HCT116 (cell line): ENCODE measurements around the gene TXNDC11. TPM values are rescaled to one million over a fixed set of nuclear protein-coding genes. Genes with fewer than 3 reads are reported as not detected.

Source experiments
- ATAC-seq: fragments of 200-7000 bp; cut with Tn5 transposase; 2 replicates; pipeline ENCODE4 v1.9.1; 2020; ENCODE audit warnings: mild to moderate bottlenecking, moderate library complexity
- BruUV-seq: library from RNA; stranded (reverse); fragments of 400-500 nt; replicated peaks from 2 replicates; lab custom pipeline; 2021; lab: Mats Ljungman, UMichigan
- CTCF ChIA-PET: fragments of 300-600 bp; sonication (Branson Sonifier 250); formaldehyde crosslinking; loops from one replicate; lab custom pipeline; 2021; ENCODE audit warnings: antibody characterized with exemption; lab: Charles Lee
- POLR2A ChIA-PET: fragments of 300-600, 350-600 bp; sonication (Branson Sonifier 250); formaldehyde crosslinking; loops from one replicate; lab custom pipeline; 2021; ENCODE audit warnings: antibody characterized with exemption; lab: Charles Lee
- RAD21 ChIA-PET, 2 experiments: fragments of 300-600 bp; sonication (Branson Sonifier 250); formaldehyde crosslinking; loops; one replicate each; lab custom pipeline; 2023; ENCODE audit warnings: low total read pairs in 2 of 2; ENCODE audit not compliant: uncharacterized antibody in 2 of 2, unreplicated experiment in 2 of 2, low non-redundant PET in 1 of 2; lab: Charles Lee
- DNase-seq: peaks from one replicate; pipeline ENCODE4 v3.0.0-alpha.2; 2010; ENCODE audit warnings: low read depth, low spot score
- H2AFZ ChIP-seq: fragments of 200-600 bp; shearing (Covaris generic), sonication (generic); 2 replicates; pipeline ENCODE4 v1.6.1; 2017; ENCODE audit warnings: low read depth, mixed run types, mixed read lengths, antibody characterized with exemption, low read length; ENCODE audit not compliant: poor library complexity, severe bottlenecking
- H3K27ac ChIP-seq: 2 replicates; pipeline ENCODE4 v1.5.1; 2012; ENCODE audit warnings: low read depth, low read length
- H3K27me3 ChIP-seq: fragments of 200-600 bp; sonication (generic); 2 replicates; pipeline ENCODE4 v1.6.1; 2016; ENCODE audit warnings: mixed run types, low read length, mixed read lengths; ENCODE audit not compliant: insufficient read depth
- H3K36me3 ChIP-seq, 2 experiments: fragments of 200-500 bp in 1 of 2; fragments of 200-600 bp in 1 of 2; sonication (Bioruptor generic) in 1 of 2; sonication (generic) in 1 of 2; 2 replicates each; pipeline versions ENCODE4 v1.5.1 to v1.6.1; 2014 to 2016; ENCODE audit warnings: low read length in 2 of 2, inconsistent platforms in 1 of 2, mixed read lengths in 1 of 2, mixed run types in 1 of 2; ENCODE audit not compliant: insufficient read depth in 2 of 2, control insufficient read depth in 1 of 2
- H3K4me1 ChIP-seq, 2 experiments: fragments of 200-600 bp in 1 of 2; sonication (generic) in 1 of 2; 2 replicates each; pipeline versions ENCODE4 v1.5.1 to v1.6.1; 2012 to 2017; ENCODE audit warnings: low read length in 2 of 2, inconsistent platforms in 1 of 2, mild to moderate bottlenecking in 1 of 2, mixed read lengths in 1 of 2, mixed run types in 1 of 2, moderate library complexity in 1 of 2; ENCODE audit not compliant: insufficient read depth in 2 of 2, control insufficient read depth in 1 of 2
- H3K4me2 ChIP-seq: fragments of 200-600 bp; sonication (generic); 2 replicates; pipeline ENCODE4 v1.6.1; 2017; ENCODE audit warnings: mixed run types, low read length, mixed read lengths
- H3K4me3 ChIP-seq, 2 experiments: fragments of 200-600 bp in 1 of 2; sonication (generic) in 1 of 2; replicated peaks in 1 of 2; 2 replicates each; pipeline ENCODE4 v1.5.1; 2011 to 2016; ENCODE audit warnings: low read length in 2 of 2, control low read depth in 1 of 2, low read depth in 1 of 2, mild to moderate bottlenecking in 1 of 2, mixed read lengths in 1 of 2, mixed run types in 1 of 2
- H3K79me2 ChIP-seq: fragments of 200-600 bp; sonication (generic); 2 replicates; pipeline ENCODE4 v1.6.1; 2017; ENCODE audit warnings: mild to moderate bottlenecking, mixed run types, low read length, moderate library complexity, mixed read lengths; ENCODE audit not compliant: insufficient read depth
- H3K9ac ChIP-seq: fragments of 200-600 bp; sonication (generic); 2 replicates; pipeline ENCODE4 v1.6.1; 2016; ENCODE audit warnings: low read length, mixed read lengths
- H3K9me2 ChIP-seq: fragments of 200-600 bp; sonication (generic), shearing (Covaris generic); 2 replicates; pipeline ENCODE4 v1.6.1; 2017; ENCODE audit warnings: mixed run types, mild to moderate bottlenecking, moderate library complexity; ENCODE audit not compliant: insufficient read depth
- H3K9me3 ChIP-seq, 2 experiments: fragments of 200-500 bp in 1 of 2; fragments of 200-600 bp in 1 of 2; sonication (Bioruptor generic) in 1 of 2; sonication (generic) in 1 of 2; 2 replicates each; pipeline ENCODE4 v1.6.1; 2014 to 2017; ENCODE audit warnings: low read length in 2 of 2, mixed read lengths in 2 of 2, inconsistent platforms in 1 of 2, low read depth in 1 of 2, mild to moderate bottlenecking in 1 of 2, mixed run types in 1 of 2, moderate library complexity in 1 of 2; ENCODE audit not compliant: control insufficient read depth in 1 of 2, insufficient read depth in 1 of 2
- H4K20me1 ChIP-seq: fragments of 200-600 bp; sonication (generic), shearing (Covaris generic); 2 replicates; pipeline ENCODE4 v1.6.1; 2017; ENCODE audit warnings: mixed run types, mild to moderate bottlenecking, moderate library complexity; ENCODE audit not compliant: insufficient read depth
- CBX3 ChIP-seq: IDR thresholded peaks from 2 replicates; pipeline ENCODE4 v1.6.1; 2012; ENCODE audit warnings: low read depth
- ELF1 ChIP-seq: IDR thresholded peaks from 2 replicates; pipeline ENCODE4 v1.6.1; 2012; ENCODE audit warnings: low read depth, borderline replicate concordance
- EZH2phosphoT487 ChIP-seq: fragments of 200-600 bp; IDR thresholded peaks from 2 replicates; pipeline ENCODE4 v1.6.1; 2018; ENCODE audit warnings: antibody characterized with exemption, borderline replicate concordance
- JUND ChIP-seq: IDR thresholded peaks from 2 replicates; pipeline ENCODE4 v1.6.1; 2012
- POLR2A ChIP-seq: IDR thresholded peaks from 2 replicates; pipeline ENCODE4 v1.7.0; 2011; ENCODE audit warnings: borderline replicate concordance; ENCODE audit not compliant: insufficient read depth, insufficient read length; ENCODE audit errors: extremely low read depth
- RAD21 ChIP-seq: IDR thresholded peaks from 2 replicates; pipeline ENCODE4 v1.6.1; 2012; ENCODE audit warnings: low read depth, mild to moderate bottlenecking
- SRF ChIP-seq: IDR thresholded peaks from 2 replicates; pipeline ENCODE4 v1.6.1; 2012; ENCODE audit warnings: low read depth
- YY1 ChIP-seq: IDR thresholded peaks from 2 replicates; pipeline ENCODE4 v1.6.1; 2011; ENCODE audit warnings: low read length, low read depth, moderate library complexity, mild to moderate bottlenecking; ENCODE audit not compliant: insufficient replicate concordance; ENCODE audit errors: extremely low read depth
- intact Hi-C: fragments of 100-400 bp; cut with micrococcal nuclease; formaldehyde crosslinking; loops from 2 replicates; pipeline ENCODE4 v1.10.0; 2022
- total RNA-seq: library from RNA; stranded (reverse); gene quantifications from one replicate; pipeline ENCODE4 v1.2.1, GENCODE V29; 2021; ENCODE audit not compliant: unreplicated experiment
- TF ChIP-seq, protein P1 (sequence below), 3 experiments: fragments of 200-600 bp in 1 of 3; sonication (generic) in 1 of 3; IDR thresholded peaks in 2 of 3; conservative IDR thresholded peaks in 1 of 3; 2 replicates each; pipeline ENCODE4 v1.5.1; 2012 to 2017; ENCODE audit warnings: low read depth in 2 of 3, low read length in 2 of 3, antibody characterized with exemption in 1 of 3, borderline replicate concordance in 1 of 3, control low read depth in 1 of 3, mild to moderate bottlenecking in 1 of 3, mixed read lengths in 1 of 3, mixed run types in 1 of 3, moderate library complexity in 1 of 3; ENCODE audit not compliant: insufficient read depth in 1 of 3

The TXNDC11 gene
- total RNA-seq, 1 experiment from 2014 or later: 26.8 TPM

DNA sequence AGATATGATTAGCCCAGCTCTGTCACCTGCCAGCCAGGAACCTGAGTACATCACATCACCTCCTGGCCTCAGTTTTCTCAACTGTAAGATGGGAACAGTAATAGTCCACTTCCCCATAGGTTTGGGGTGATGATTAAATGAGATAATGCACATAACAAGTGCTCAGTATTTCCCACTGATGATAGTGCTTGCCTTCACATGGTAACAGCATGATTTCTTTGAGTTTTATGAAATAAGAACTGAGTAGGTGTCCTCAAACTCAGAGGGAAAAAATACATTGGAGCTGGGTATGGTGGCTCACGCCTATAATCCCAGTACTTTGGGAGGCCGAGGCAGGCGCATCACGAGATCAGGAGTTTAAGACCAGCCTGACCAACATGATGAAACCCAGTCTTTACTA is 104.5 kb downstream of the TXNDC11 start:
- Histone ChIP-seq H3K79me2 (no peaks in the 10 kb centered on the region), H3K4me1 (peaks cover 20 to 32% of the 10 kb centered on the region in 2 experiments), H3K9me2 (no peaks in the 10 kb centered on the region), H3K9ac (no peak overlapping the region), H4K20me1 (no peaks in the 10 kb centered on the region), H3K4me2 (no peak overlapping the region), H3K36me3 (no peaks in the 10 kb centered on the region), H3K27me3 (no peaks in the 10 kb centered on the region), H3K9me3 (no peaks in the 10 kb centered on the region), H2AFZ (no peak overlapping the region), H3K27ac (no peak overlapping the region), H3K4me3 (no peak overlapping the region)
- no peak for ATAC-seq
- intact Hi-C loops: no loop called here
- no peak for DNase-seq
- POLR2A ChIA-PET: no interaction called here
- CTCF ChIA-PET: interaction anchor here (1.2 kb wide), 1 partner anchor 20 kb away, joined by 3 read pairs; no protein-coding TSS in a partner anchor
- BruUV-seq: no TSS peak
- TF ChIP-seq EZH2phosphoT487 (no peak), SRF (no peak), JUND (no peak), CBX3 (no peak), YY1 (no peak), RAD21 (no peak), ELF1 (no peak), POLR2A (no peak)
- TF ChIP-seq, protein P1, sequence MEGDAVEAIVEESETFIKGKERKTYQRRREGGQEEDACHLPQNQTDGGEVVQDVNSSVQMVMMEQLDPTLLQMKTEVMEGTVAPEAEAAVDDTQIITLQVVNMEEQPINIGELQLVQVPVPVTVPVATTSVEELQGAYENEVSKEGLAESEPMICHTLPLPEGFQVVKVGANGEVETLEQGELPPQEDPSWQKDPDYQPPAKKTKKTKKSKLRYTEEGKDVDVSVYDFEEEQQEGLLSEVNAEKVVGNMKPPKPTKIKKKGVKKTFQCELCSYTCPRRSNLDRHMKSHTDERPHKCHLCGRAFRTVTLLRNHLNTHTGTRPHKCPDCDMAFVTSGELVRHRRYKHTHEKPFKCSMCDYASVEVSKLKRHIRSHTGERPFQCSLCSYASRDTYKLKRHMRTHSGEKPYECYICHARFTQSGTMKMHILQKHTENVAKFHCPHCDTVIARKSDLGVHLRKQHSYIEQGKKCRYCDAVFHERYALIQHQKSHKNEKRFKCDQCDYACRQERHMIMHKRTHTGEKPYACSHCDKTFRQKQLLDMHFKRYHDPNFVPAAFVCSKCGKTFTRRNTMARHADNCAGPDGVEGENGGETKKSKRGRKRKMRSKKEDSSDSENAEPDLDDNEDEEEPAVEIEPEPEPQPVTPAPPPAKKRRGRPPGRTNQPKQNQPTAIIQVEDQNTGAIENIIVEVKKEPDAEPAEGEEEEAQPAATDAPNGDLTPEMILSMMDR (IDR thresholded peaks at IDR 0.05 in 2 of 3, conservative IDR thresholded peaks at IDR 0.05 in 1 of 3; ENCODE audit: borderline replicate concordance in 1 of 3, insufficient read depth in 1 of 3, low read depth in 2 of 3, low read length in 2 of 3): no peak
- RAD21 ChIA-PET: interaction anchor here in 1 of 2 experiments (1.1 kb wide), 1 partner anchor 106 kb away, joined by 4 read pairs; no protein-coding TSS in a partner anchor
